Measurements from ENCODE around the gene FBN3.

DNA sequence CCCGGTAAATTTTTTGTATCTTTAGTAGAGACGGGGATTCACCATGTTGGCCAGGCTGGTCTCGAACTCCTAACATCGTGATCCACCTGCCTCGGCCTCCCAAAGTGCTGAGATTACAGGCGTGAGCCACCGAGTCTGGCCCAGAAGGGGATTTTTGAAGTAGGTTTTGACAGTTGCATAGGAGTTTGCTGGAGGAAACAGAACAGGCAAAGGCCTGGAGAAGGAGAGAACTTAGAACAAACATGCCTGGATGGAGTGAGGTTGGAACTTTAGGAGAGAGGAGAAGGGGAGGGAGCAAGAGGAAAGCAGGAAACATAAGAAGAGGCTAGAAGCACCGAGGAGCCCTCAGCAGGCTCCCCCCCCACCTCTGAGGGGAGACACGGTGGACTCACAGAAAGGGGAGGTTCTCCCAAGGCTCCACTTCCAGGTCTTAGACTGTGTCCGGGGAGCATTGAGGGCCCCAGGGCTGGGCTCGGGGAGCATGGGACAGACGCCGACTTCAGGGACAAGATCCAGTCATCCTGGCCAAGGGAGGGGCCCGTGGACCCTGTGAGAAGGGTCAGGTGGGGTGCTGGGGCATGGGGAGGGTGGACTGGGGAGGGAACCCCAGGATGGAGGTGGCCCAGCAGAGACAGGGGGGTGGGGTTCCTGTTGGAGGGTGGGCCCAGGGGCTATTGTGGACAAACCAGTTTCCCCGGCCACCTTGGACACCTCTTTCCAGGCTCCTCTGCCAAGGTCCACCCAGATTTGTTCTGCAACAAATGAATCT is 1.8 kb upstream of the FBN3 start:
- TF ChIP-seq, protein P1, sequence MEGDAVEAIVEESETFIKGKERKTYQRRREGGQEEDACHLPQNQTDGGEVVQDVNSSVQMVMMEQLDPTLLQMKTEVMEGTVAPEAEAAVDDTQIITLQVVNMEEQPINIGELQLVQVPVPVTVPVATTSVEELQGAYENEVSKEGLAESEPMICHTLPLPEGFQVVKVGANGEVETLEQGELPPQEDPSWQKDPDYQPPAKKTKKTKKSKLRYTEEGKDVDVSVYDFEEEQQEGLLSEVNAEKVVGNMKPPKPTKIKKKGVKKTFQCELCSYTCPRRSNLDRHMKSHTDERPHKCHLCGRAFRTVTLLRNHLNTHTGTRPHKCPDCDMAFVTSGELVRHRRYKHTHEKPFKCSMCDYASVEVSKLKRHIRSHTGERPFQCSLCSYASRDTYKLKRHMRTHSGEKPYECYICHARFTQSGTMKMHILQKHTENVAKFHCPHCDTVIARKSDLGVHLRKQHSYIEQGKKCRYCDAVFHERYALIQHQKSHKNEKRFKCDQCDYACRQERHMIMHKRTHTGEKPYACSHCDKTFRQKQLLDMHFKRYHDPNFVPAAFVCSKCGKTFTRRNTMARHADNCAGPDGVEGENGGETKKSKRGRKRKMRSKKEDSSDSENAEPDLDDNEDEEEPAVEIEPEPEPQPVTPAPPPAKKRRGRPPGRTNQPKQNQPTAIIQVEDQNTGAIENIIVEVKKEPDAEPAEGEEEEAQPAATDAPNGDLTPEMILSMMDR (IDR thresholded peaks at IDR 0.05): no peak
- no peak for TF ChIP-seq ZFX (IDR thresholded peaks at IDR 0.05; ENCODE audit: borderline replicate concordance)
